ENCODE measurements around the gene CNTNAP2. TPM values are rescaled to one million over a fixed set of nuclear protein-coding genes. Genes with fewer than 3 reads are reported as not detected.
A peak's percentile ranks its signal among the peaks of the same experiment; 100 is the strongest.

The CNTNAP2 gene
- total RNA-seq, 1 donor from 2014 or later, result 1.9 TPM

- no peak for DNase-seq
Observed at GRCh38 chr7:148156233-148156632, 2039.6 kb downstream of the CNTNAP2 start.

GRCh38 chr7:148159331-148159730, 2042.7 kb downstream of the CNTNAP2 start:
- no peak for DNase-seq

DNA sequence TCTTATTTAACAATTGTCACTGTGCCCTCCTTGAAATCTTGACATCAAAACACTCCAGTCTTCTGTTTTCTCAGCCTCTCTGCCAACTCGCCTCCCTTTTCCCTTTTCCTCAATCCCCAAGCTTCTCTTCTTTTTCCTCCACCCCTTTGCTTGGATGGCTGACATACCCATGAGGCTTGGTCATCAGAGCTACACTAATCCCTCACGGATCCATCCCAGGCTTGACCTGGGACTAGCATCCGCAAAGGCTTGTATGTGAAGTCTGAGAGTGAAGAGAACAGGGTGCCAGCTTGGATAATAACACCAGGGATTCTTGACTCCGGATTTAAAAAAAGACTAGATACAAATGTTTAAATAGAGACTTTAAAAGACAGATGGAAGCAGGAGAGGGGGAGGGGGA, 2045.2 kb downstream of the CNTNAP2 start:
- no peak for DNase-seq

DNA sequence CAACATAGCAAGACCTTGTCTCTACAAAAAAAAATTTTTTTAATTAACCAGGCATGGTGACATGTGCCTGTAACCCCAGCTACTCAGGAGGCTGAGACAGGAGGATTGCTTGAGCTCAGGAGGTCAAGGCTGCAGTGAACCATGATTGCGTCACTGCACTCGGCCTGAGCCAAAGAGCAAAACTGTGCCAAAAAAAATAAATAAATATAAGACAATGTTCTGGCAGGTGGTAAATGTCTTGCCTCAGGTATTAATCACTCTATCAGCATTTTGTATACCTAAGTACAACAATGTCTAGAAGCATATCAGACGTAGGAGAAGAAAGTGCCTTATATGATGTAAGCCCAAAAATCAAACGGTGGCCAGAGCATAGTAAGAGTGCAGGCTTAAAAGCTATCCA, 2046.2 kb downstream of the CNTNAP2 start:
- no peak for DNase-seq

DNA sequence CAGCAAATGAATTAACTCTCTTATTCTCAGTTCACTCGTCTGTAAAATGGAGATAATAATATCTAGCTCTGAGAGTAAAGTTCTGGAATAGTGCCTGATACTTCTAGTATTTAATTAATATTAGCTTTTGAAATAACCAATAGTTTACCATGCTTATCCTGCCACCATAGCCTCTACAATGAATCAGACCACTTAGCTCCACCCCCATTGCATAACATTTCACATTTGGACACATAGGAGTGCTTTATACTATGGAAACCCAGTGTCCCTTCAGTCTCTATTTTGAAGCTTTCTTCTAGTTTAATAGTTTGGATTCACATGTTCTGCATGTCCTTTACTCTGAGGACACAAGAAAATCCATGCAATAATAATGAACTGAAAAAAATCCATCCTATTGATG, 2046.6 kb downstream of the CNTNAP2 start:
- no peak for DNase-seq

DNA sequence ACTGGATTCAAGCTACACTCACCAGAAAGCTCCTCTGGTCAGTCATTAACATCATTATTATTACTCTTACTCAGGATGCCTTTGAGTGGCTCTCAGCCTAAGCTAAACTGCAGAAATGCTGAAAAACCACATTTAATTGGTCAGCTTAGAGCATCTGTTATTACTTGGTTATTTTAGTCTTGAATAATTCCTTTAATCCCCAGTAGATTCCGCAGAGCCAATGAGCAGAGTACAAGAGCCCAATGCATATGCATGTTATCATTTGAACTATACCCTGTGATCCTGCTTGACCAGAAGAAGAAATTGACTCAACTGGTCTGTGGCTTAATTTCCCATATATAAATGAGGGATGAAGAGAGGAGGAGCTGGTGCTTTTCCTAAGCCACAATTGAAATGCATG, 2056.3 kb downstream of the CNTNAP2 start:
- no peak for DNase-seq

GRCh38 chr7:148173369-148173768, 2056.8 kb downstream of the CNTNAP2 start:
- DNase-seq, result no peak

DNA sequence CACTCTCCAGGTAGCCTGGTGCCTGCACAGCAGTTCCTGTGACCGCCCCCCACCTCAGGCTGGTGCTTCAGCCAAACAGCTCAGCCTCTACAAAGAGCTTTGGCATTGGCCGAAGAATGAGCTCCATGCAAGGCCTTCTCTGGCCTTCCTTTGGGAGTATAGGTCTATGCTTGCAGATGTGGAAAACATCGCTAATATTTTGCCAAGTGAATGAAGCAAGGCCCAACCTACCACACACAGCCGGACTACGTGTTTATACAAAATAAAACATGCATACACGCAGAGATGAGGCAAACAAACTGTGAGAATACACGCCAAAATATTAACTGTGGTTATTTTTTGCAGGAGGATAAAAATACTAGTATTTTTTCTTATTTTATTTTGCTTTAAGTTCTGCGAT, 2057.8 kb downstream of the CNTNAP2 start:
- DNase-seq, result no peak

GRCh38 chr7:148175512-148175911, 2058.9 kb downstream of the CNTNAP2 start:
- no peak for DNase-seq

GRCh38 chr7:148177972-148178371, 2061.4 kb downstream of the CNTNAP2 start:
- DNase-seq, result no peak

DNA sequence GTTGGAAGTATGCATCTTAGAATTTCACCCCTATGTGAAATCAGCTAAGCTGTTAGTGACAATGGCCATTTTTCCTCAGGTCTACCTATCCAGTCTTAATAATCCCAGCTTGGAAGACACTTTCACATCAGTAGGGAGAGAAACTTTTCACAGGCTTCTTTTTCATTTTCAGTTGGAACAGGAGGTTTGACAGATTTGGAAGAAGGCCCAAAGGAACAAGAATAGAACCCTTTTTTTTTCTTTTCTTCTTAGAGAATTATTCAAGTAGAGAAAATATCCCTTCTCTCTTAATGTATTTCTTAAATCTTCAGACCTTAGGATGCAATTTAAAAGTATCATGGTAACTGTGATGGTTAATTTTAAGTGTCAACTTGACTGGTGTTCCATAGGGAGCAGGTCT, 2063.5 kb downstream of the CNTNAP2 start:
- peak; percentile 22 for DNase-seq

DNA sequence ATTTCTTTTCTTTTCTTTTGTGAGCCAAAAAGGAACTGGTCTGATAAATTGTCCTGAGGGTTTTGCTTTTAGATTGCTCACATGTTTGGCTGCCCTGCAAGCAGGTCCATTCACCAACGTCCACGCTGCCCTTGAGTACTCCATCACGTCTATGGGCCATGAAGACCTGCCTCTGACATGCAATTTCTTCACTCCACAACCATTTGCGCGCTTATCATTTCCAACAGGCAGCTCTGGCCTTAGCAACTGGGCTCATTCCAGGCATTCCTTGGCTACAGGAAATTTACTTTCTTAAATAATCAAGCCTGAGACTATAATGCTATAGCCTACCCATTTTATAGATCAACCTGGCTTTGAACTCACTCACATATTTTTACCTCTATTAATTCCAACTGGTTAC, 2065.7 kb downstream of the CNTNAP2 start:
- DNase-seq, result no peak

DNA sequence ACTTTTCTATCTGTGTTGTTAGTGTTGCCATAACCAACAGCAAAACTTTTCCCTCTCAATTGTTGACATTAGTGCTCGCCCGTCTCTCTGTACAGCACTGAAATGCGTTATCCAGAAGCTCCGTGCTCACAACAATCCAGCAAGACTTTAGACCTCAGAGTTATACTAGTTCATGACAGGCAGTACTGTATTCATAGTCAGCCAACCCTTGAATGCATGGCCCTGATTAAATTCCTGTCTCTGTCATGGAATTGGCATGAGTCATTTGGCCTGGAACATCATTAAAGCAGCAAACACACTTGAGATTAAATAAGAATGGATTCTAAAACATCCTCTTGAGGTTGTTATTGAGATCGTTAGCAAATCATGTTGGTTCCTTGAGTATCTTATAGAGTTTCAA, 2068.4 kb downstream of the CNTNAP2 start:
- DNase-seq, result peak; percentile 43

DNA sequence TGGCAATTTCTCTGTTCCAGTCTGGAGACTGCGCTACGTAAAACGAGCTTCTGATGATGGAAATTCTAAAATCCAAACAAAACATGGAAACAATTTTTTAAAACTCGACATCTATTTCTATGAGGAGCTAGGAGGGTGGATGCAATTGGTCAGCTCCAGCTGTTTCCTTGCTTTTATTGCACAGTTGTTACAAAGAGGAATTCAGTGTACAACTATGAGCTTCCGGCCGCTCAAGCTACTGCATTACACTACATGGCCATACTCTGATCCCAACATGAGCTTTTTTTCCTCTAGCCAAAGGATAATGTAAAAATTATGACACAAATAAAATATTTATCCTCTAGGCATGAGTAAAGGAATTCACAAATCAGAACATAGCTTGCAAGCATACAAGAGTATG, 2070.9 kb downstream of the CNTNAP2 start:
- DNase-seq, result no peak

DNA sequence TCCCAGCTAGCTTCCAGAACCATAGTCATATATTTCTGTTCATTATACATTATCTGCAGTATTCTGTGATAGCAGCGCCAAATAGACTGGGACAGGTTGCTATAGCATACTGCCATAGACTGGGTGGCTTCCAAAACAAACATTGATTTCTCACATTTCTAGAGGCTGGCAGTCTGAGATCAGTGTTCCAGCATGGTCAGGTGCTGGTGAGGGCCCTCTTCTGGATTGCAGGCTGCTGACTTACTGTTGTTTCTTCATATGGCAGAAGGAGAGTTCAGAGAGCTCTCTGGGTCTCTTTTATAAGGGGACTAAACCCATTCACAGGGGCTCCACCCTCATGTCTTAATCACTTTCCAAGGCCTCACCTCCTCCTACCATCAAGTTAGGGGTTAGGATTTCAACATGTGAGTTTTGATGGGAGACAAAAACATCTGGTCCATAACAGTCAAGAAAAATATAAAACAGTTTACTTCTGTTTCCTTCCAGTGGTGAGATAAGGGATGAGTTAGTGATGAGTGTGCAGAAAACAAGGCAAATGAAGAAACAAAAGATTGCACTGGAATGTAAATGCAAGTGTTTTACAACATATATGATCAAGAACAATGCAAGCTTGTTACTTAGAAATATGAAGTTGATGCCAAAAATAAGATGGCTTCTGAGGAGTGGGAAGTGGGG, 2074.9 kb downstream of the CNTNAP2 start:
- DNase-seq, result no peak

GRCh38 chr7:148192491-148192890, 2075.9 kb downstream of the CNTNAP2 start:
- DNase-seq, result no peak

DNA sequence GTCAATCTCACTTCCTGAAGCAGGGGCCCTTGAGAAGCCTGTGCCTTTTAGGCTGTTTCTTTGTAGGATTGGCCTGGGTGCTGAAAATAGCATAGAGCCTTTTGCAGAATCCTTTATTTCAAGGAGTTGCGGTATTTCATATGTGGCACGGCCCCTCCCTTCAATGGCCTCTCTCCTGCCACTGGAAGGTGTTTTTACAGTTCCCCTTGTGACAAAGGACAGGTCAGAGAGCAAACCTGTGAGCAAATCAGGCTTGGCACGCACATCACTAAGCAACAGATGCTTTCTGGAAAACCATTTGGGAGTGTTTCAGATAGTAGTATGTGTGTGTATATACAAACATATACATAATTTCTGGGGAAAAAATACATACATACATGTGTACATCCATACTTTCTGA, 2085.4 kb downstream of the CNTNAP2 start:
- DNase-seq, result no peak

- DNase-seq, result no peak
Observed at GRCh38 chr7:148204639-148205304, 2088.2 kb downstream of the CNTNAP2 start.

DNA sequence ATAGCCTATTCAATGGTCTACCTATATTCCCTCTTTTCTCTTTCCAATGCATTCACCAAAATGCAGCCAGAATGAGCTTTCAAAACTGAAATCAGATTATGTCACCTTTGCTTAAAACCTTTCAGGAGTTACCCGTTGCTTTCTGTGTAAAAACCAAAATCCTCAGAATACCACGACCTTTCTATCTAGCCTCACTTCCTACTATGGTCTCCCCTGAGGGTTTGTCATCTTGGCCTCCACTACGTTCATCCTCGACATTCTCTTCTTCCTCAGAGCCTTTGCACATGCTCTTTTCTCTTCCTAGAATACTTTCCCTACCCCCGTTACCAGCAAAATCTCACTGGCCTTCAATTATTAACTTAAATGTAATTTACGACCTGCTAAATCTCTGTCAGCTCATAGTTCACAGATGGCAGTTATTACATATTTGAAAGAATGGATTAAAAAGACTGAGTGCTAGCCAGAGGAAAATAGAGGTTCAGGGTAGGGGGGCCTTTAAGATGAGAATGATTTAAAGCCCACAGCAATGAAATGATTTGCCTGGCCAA, 2093.1 kb downstream of the CNTNAP2 start:
- DNase-seq, result no peak

GRCh38 chr7:148210804-148211325, 2094.3 kb downstream of the CNTNAP2 start:
- no peak for DNase-seq

- DNase-seq, result peak; percentile 14
Observed at GRCh38 chr7:148211740-148212151, 2095.1 kb downstream of the CNTNAP2 start.

DNA sequence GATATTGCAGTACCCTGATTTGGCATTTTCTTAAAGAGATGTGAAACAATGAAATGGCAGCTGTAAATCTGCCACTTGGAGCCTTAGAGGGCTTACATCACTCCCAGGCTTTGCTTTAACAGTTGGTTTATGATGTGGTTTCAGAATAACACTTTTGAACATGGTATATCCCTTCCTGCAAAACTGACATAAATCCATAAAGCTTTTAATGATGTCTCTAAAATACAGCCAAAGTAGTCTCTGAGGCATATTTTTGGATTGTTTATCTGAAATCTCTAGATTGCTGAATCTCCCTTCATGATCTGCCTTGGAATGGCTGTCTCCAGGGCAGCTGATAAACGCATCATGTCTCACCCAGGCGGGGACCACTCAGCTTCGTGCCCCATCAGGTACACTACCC, 2096.1 kb downstream of the CNTNAP2 start:
- no peak for DNase-seq

DNA sequence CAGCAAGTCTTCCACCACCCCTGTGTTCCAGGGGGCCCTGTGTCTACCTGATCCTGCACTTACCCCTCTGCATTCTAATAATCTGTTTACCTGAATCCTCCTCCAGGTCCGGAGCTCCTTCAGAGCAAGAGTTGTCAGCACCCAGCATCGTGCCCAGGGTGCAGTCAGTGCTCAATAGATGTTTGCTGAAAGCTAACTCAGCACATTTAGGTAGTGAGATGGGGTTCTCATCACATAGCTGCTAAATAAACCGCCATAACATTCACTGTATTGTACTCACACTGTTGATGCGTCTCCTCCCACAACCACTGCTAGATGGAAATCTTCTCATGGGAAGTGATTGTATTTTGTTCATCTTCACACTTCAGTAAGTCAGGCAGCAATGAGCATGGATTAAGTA, 2097.5 kb downstream of the CNTNAP2 start:
- no peak for DNase-seq

DNA sequence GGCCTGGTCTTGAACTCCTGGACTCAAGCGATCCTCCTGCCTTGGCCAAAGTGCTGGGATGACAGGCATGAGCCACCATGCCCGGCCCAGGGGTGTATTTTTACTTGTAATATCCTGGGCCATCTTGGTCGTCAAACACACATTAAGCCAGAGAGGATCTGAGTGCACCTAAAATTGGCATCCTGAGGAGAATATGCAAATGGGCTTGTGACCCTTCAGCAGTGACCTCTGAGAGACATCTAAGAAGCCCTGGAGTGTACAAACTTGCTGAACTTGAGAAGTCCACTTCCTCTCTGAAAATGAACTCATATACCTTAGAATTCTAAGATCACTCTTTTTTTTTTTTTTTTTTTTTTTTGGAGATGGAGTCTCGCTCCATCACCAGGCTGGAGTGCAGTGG, 2102.0 kb downstream of the CNTNAP2 start:
- DNase-seq, result no peak

All from tongue (tissue), 2 donors.